Ishikawa (cell line): ENCODE data around the gene NR6A1.

Experiments used
- CEBPB ChIP-seq: IDR thresholded peaks from 2 replicates; pipeline ENCODE4 v1.6.1; 2012
- CREB1 ChIP-seq: IDR thresholded peaks from 2 replicates; pipeline ENCODE4 v1.6.1; 2012; ENCODE audit warnings: low read depth
- EGR1 ChIP-seq: IDR thresholded peaks from 2 replicates; pipeline ENCODE4 v1.6.1; 2012
- EP300 ChIP-seq: IDR thresholded peaks from 2 replicates; pipeline ENCODE4 v1.6.1; 2012; ENCODE audit warnings: borderline replicate concordance
- FOXM1 ChIP-seq: IDR thresholded peaks from 2 replicates; pipeline ENCODE4 v1.6.1; 2012; ENCODE audit warnings: low read depth, borderline replicate concordance
- MAX ChIP-seq: IDR thresholded peaks from 2 replicates; pipeline ENCODE4 v1.6.1; 2012
- NFIC ChIP-seq: IDR thresholded peaks from 2 replicates; pipeline ENCODE4 v1.6.1; 2012
- RAD21 ChIP-seq: IDR thresholded peaks from 2 replicates; pipeline ENCODE4 v1.6.1; 2012; ENCODE audit warnings: low read depth
- REST ChIP-seq: IDR thresholded peaks from 2 replicates; pipeline ENCODE4 v1.6.1; 2012; ENCODE audit warnings: low read depth, mild to moderate bottlenecking
- TAF1 ChIP-seq: IDR thresholded peaks from 2 replicates; pipeline ENCODE4 v1.6.1; 2012; ENCODE audit warnings: low read depth, mild to moderate bottlenecking
- TCF12 ChIP-seq: IDR thresholded peaks from 2 replicates; pipeline ENCODE4 v1.6.1; 2012; ENCODE audit warnings: low read depth
- TEAD4 ChIP-seq: IDR thresholded peaks from 2 replicates; pipeline ENCODE4 v1.6.1; 2012
- USF1 ChIP-seq: IDR thresholded peaks from 2 replicates; pipeline ENCODE4 v1.6.1; 2012
- YY1 ChIP-seq: IDR thresholded peaks from 2 replicates; pipeline ENCODE4 v1.6.1; 2012; ENCODE audit warnings: low read depth
- ZBTB7A ChIP-seq: IDR thresholded peaks from 2 replicates; pipeline ENCODE4 v1.6.1; 2012; ENCODE audit warnings: low read depth

NR6A1 gene

GRCh38 chr9:124514125-124514524, 257.0 kb downstream of the NR6A1 start:
- TF ChIP-seq USF1 (no peak), NFIC (no peak), RAD21 (no peak), EGR1 (no peak), MAX (no peak), EP300 (no peak), TAF1 (no peak), REST (no peak)

DNA sequence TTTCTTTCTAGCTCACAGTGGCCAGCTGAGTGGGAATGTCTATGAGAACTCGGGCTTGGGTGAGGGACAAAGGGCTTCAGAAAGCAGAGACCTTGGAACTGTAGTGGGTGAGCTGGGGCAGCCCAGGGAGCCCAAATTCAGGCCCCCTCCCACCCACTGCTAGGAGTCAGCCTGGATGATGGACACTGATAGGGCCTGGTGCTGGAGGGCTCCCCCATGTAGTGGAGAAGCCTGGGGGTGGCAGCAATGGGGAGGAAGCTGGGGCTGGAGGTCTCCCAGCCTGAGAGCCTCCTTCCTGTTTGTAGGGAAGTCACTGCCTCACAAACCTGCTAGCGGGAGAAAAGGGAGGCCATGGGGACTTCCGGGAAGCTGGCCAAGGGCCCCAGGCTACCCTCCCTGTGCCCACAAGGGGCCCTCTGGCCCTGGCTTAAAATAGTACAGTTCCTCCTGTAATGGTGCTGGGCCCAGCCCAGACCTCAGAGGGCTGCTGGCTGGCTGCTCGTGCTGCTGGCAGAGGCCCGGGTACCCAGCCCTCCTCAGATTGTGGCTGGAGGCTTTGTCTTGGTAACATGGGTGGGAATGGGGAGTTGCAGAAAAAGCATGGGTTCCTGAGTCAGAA, 257.6 kb downstream of the NR6A1 start:
- TF ChIP-seq TAF1 (no peak), REST (no peak), EGR1 (no peak), FOXM1 (no peak), TCF12 (no peak), USF1 (no peak), MAX (no peak), CEBPB (no peak)

DNA sequence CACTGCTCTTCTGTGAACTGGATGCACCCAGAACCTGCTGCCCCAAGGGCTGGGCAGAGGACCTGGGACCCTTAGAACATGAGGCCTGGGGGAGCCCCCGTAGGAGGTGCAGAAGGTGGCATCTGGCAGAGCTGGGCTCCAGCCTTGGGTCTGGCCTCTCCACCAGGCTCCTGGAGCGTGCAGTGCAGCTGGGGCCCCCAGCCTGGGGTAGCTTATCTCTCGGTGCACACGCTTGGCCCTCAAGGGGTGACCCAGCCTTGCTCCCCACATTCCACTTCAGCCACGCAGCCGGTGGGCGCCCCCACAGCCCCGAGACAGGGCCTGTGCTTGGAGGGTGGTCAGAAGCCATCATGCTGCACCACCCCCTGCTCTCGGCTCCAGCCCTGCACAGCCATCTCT, 258.3 kb downstream of the NR6A1 start:
- TF ChIP-seq TAF1 (no peak), MAX (no peak), TEAD4 (no peak), TCF12 (no peak), REST (no peak), ZBTB7A (no peak), USF1 (no peak), YY1 (no peak), NFIC (no peak), CREB1 (no peak), FOXM1 (no peak), EGR1 (no peak), RAD21 (no peak), CEBPB (no peak), EP300 (no peak)
